Middle frontal gyrus (tissue), 1 donor: Measurements from ENCODE around the gene IQGAP2.
"Not testable (repeated sequence)": the region's sequence is repeated elsewhere in the genome, so short reads cannot be mapped to it uniquely, and the experiment has no call there.

Experiments
- DNase-seq: peaks from one replicate; pipeline ENCODE4 v3.0.0-alpha.2; 2015; ENCODE audit warnings: low spot score; ENCODE audit errors: extremely low spot score

Gene IQGAP2

GRCh38 chr5:76642390-76643040, 239.4 kb downstream of the IQGAP2 start:
- DNase-seq, result no peak

GRCh38 chr5:76643371-76643770, 240.3 kb downstream of the IQGAP2 start:
- no peak for DNase-seq

GRCh38 chr5:76649140-76649539, 246.1 kb downstream of the IQGAP2 start:
- no peak for DNase-seq

- DNase-seq, result no peak
These were observed 249.8 kb downstream of the IQGAP2 start for GRCh38 chr5:76652809-76653414.

- DNase-seq, result no peak
These were observed 254.0 kb downstream of the IQGAP2 start for GRCh38 chr5:76657091-76657490.

GRCh38 chr5:76657683-76658311, 254.7 kb downstream of the IQGAP2 start:
- no peak for DNase-seq

- DNase-seq, result no peak
These were observed 257.3 kb downstream of the IQGAP2 start for GRCh38 chr5:76660360-76660759.

GRCh38 chr5:76662521-76662920, 259.4 kb downstream of the IQGAP2 start:
- DNase-seq, result no peak

GRCh38 chr5:76663573-76663972, 260.5 kb downstream of the IQGAP2 start:
- DNase-seq, result no peak

- DNase-seq, result no peak
These were observed 261.0 kb downstream of the IQGAP2 start for GRCh38 chr5:76664079-76664478.

GRCh38 chr5:76667495-76667894, 264.4 kb downstream of the IQGAP2 start:
- DNase-seq, result no peak

GRCh38 chr5:76669245-76669644, 266.2 kb downstream of the IQGAP2 start:
- DNase-seq, result no peak

- no peak for DNase-seq
These were observed 267.4 kb downstream of the IQGAP2 start for GRCh38 chr5:76670508-76670907.

- DNase-seq, result no peak
These were observed 269.2 kb downstream of the IQGAP2 start for GRCh38 chr5:76672242-76672641.

GRCh38 chr5:76673125-76673524, 270.0 kb downstream of the IQGAP2 start:
- DNase-seq, result no peak

- no peak for DNase-seq
These were observed 271.4 kb downstream of the IQGAP2 start for GRCh38 chr5:76674330-76675066.

GRCh38 chr5:76675364-76675763, 272.3 kb downstream of the IQGAP2 start:
- no peak for DNase-seq

- no peak for DNase-seq
These were observed 274.9 kb downstream of the IQGAP2 start for GRCh38 chr5:76677849-76678472.

GRCh38 chr5:76679231-76679630, 276.1 kb downstream of the IQGAP2 start:
- no peak for DNase-seq

GRCh38 chr5:76680826-76681225, 277.7 kb downstream of the IQGAP2 start:
- DNase-seq, result not testable (repeated sequence)

- DNase-seq, result no peak
These were observed 278.2 kb downstream of the IQGAP2 start for GRCh38 chr5:76681287-76681686.

GRCh38 chr5:76682387-76682786, 279.3 kb downstream of the IQGAP2 start:
- no peak for DNase-seq
